Muscle of back (tissue), 11 donors: ENCODE measurements around the gene FOXN3. TPM values are rescaled to one million over a fixed set of nuclear protein-coding genes. Genes with fewer than 3 reads are reported as not detected.
A peak's percentile ranks its signal among the peaks of the same experiment; 100 is the strongest.

Experiments
- DNase-seq, 3 donors: peaks; one replicate each; pipeline versions ENCODE4 v3.0.0 to v3.0.0-alpha.2; 2013
- polyA plus RNA-seq, 10 donors: library from polyadenylated mRNA; unstranded; fragments of 120-200 nt; gene quantifications; one replicate each; pipeline ENCODE4 v1.2.1, GENCODE V29; 2013; ENCODE audit not compliant: insufficient read length in 10 of 10

Gene FOXN3
- polyA plus RNA-seq, 10 donors, result 58.4 to 84.8 (median 68.2) TPM

- DNase-seq, result no peak
Measured at GRCh38 chr14:89435892-89436656, 19.0 kb upstream of the FOXN3 start.

- DNase-seq, result no peak
Measured at GRCh38 chr14:89435492-89435891, 18.5 kb upstream of the FOXN3 start.

GRCh38 chr14:89432226-89432625 is 15.2 kb upstream of the FOXN3 start:
- no peak for DNase-seq

- peak in 1 of 3 donors; percentile 39 for DNase-seq
Measured at GRCh38 chr14:89430391-89431236, 13.6 kb upstream of the FOXN3 start.

GRCh38 chr14:89429199-89430181 is 12.5 kb upstream of the FOXN3 start:
- DNase-seq, result peak in 2 of 3 donors; percentile 56 to 80

- peak; percentile 71 to 82 (median 73) for DNase-seq
Measured at GRCh38 chr14:89428546-89429198, 11.6 kb upstream of the FOXN3 start.

GRCh38 chr14:89428173-89428523 is 11.1 kb upstream of the FOXN3 start:
- no peak for DNase-seq

GRCh38 chr14:89427426-89428172 is 10.6 kb upstream of the FOXN3 start:
- DNase-seq, result peak in 2 of 3 donors; percentile 66 to 81

- peak in 1 of 3 donors; percentile 96 for DNase-seq
Measured at GRCh38 chr14:89425931-89426330, 8.9 kb upstream of the FOXN3 start.

GRCh38 chr14:89424241-89424640 is 7.2 kb upstream of the FOXN3 start:
- DNase-seq, result no peak

GRCh38 chr14:89422952-89423345 is 5.9 kb upstream of the FOXN3 start:
- DNase-seq, result no peak

GRCh38 chr14:89422181-89422951 is 5.3 kb upstream of the FOXN3 start:
- no peak for DNase-seq

GRCh38 chr14:89420502-89420901 is 3.5 kb upstream of the FOXN3 start:
- DNase-seq, result no peak

- no peak for DNase-seq
Measured at GRCh38 chr14:89419973-89420482, 3.0 kb upstream of the FOXN3 start.

GRCh38 chr14:89418976-89419375 is 1.9 kb upstream of the FOXN3 start:
- DNase-seq, result no peak

- peak in 1 of 3 donors; percentile 40 for DNase-seq
Measured at GRCh38 chr14:89418452-89418851, 1.4 kb upstream of the FOXN3 start.

GRCh38 chr14:89417465-89418225 is 612 bp upstream of the FOXN3 start:
- DNase-seq, result peak; percentile 51 to 86 (median 61)
